SU-DHL-6 (cell line): ENCODE measurements around the gene CCDC30.

Source experiments
- H2AFZ ChIP-seq: fragments of 200-600 bp; sonication (generic); 2 replicates; pipeline ENCODE4 v1.6.1; 2014; ENCODE audit warnings: low read depth, mild to moderate bottlenecking, moderate library complexity, mixed read lengths, antibody characterized with exemption, low read length; ENCODE audit not compliant: severe bottlenecking
- H3F3A ChIP-seq: fragments of 200-600 bp; shearing (Covaris generic); 2 replicates; pipeline ENCODE4 v1.6.0; 2016; ENCODE audit warnings: antibody characterized with exemption, mild to moderate bottlenecking; ENCODE audit not compliant: insufficient read depth
- H3K27ac ChIP-seq: fragments of 200-600 bp; sonication (generic); 2 replicates; pipeline ENCODE4 v1.5.1; 2016; ENCODE audit warnings: low read depth, mild to moderate bottlenecking, low read length, moderate library complexity, mixed read lengths
- H3K27me3 ChIP-seq: fragments of 200-600 bp; sonication (generic), shearing (Covaris generic); 2 replicates; pipeline ENCODE4 v1.6.0; 2014; ENCODE audit warnings: mild to moderate bottlenecking, low read length
- H3K36me3 ChIP-seq: fragments of 200-600 bp; sonication (generic); 2 replicates; pipeline ENCODE4 v1.6.1; 2014; ENCODE audit warnings: mild to moderate bottlenecking, low read length, mixed read lengths
- H3K4me2 ChIP-seq: fragments of 300-600, 200-600 bp; shearing (Covaris generic), sonication (generic); 2 replicates; pipeline ENCODE4 v1.6.0; 2014; ENCODE audit warnings: low read length, low read depth, mild to moderate bottlenecking; ENCODE audit not compliant: poor library complexity, severe bottlenecking
- H3K4me3 ChIP-seq: fragments of 200-600 bp; sonication (generic); 2 replicates; pipeline ENCODE4 v1.5.1; 2014; ENCODE audit warnings: antibody characterized with exemption, low read length, mild to moderate bottlenecking, mixed read lengths; ENCODE audit not compliant: insufficient read depth, poor library complexity, severe bottlenecking
- H3K79me2 ChIP-seq: fragments of 200-600 bp; sonication (generic); 2 replicates; pipeline ENCODE4 v1.6.1; 2014; ENCODE audit warnings: mild to moderate bottlenecking, low read length, moderate library complexity; ENCODE audit not compliant: insufficient read depth
- H3K9ac ChIP-seq: fragments of 200-600 bp; sonication (generic); 2 replicates; pipeline ENCODE4 v1.7.0; 2014; ENCODE audit warnings: mild to moderate bottlenecking, low read length
- H3K9me2 ChIP-seq: fragments of 200-600 bp; sonication (generic); replicated peaks from 2 replicates; pipeline ENCODE4 v1.6.1; 2014; ENCODE audit warnings: low read length; ENCODE audit not compliant: insufficient read depth
- H3K9me3 ChIP-seq: fragments of 200-600 bp; sonication (generic); 2 replicates; pipeline ENCODE4 v1.6.1; 2014; ENCODE audit warnings: low read length, mixed read lengths; ENCODE audit not compliant: insufficient read depth
- H4K20me1 ChIP-seq: fragments of 200-600 bp; sonication (generic); 2 replicates; pipeline ENCODE4 v1.6.1; 2014; ENCODE audit warnings: low read depth, mild to moderate bottlenecking, antibody characterized with exemption, low read length, moderate library complexity, mixed read lengths
- CTCF ChIP-seq: fragments of 200-600 bp; sonication (generic); IDR thresholded peaks from one replicate; pipeline ENCODE4 v1.5.1; 2017; ENCODE audit warnings: antibody characterized with exemption, mild to moderate bottlenecking, low read length, moderate library complexity; ENCODE audit not compliant: insufficient read depth, poor library complexity, severe bottlenecking
- EZH2phosphoT487 ChIP-seq: fragments of 200-600 bp; sonication (generic), shearing (Covaris generic); conservative IDR thresholded peaks from 2 replicates; pipeline ENCODE4 v1.6.1; 2018; ENCODE audit warnings: mild to moderate bottlenecking, antibody characterized with exemption, low read length, moderate library complexity, mixed read lengths

CCDC30 gene

GRCh38 chr1:42669936-42670335, 206.8 kb downstream of the CCDC30 start:
- Histone ChIP-seq H3F3A (no peaks in the 10 kb centered on the region), H3K9ac (no peak overlapping the region), H4K20me1 (no peaks in the 10 kb centered on the region)

GRCh38 chr1:42670425-42670824, 207.3 kb downstream of the CCDC30 start:
- H3K27me3 ChIP-seq = no peaks in the 10 kb centered on the region
- no peaks in the 10 kb centered on the region for H3K79me2 ChIP-seq
- no peaks in the 10 kb centered on the region for H3K9me3 ChIP-seq
- H3K4me3 ChIP-seq = no peak overlapping the region
- no peaks in the 10 kb centered on the region for H3F3A ChIP-seq
- no peak overlapping the region for H3K27ac ChIP-seq
- H2AFZ ChIP-seq = no peak overlapping the region
- H3K9ac ChIP-seq = no peak overlapping the region
- H3K9me2 ChIP-seq = no peaks in the 10 kb centered on the region
- TF ChIP-seq CTCF = no peak
- TF ChIP-seq EZH2phosphoT487 = no peak
- H4K20me1 ChIP-seq = no peaks in the 10 kb centered on the region
- no peak overlapping the region for H3K4me2 ChIP-seq
- peaks cover 39% of the 10 kb centered on the region for H3K36me3 ChIP-seq

More at GRCh38 chr1:42669936-42670335, 206.8 kb downstream of the CCDC30 start:
- Histone ChIP-seq H3K27me3 (no peaks in the 10 kb centered on the region), H3K27ac (no peak overlapping the region), H3K4me2 (no peak overlapping the region), H3K9me3 (no peaks in the 10 kb centered on the region), H3K36me3 (peaks cover 38% of the 10 kb centered on the region), H3K79me2 (no peaks in the 10 kb centered on the region), H3K9me2 (no peaks in the 10 kb centered on the region), H2AFZ (no peak overlapping the region), H3K4me3 (no peak overlapping the region)
- TF ChIP-seq EZH2phosphoT487 (no peak), CTCF (no peak)

- Histone ChIP-seq H3K9me2 (no peaks in the 10 kb centered on the region), H3K79me2 (no peaks in the 10 kb centered on the region), H3F3A (peaks cover 5% of the 10 kb centered on the region; the same call in 1 of the 2 replicates), H3K9ac (no peak overlapping the region), H3K4me2 (no peak overlapping the region), H4K20me1 (no peaks in the 10 kb centered on the region), H3K27me3 (no peaks in the 10 kb centered on the region), H3K4me3 (no peak overlapping the region), H2AFZ (no peak overlapping the region), H3K9me3 (no peaks in the 10 kb centered on the region), H3K36me3 (peaks cover 13% of the 10 kb centered on the region; the same call in 1 of the 2 replicates), H3K27ac (no peak overlapping the region)
- TF ChIP-seq CTCF = no peak
- no peak for TF ChIP-seq EZH2phosphoT487
Observed at GRCh38 chr1:42674214-42674613, 211.1 kb downstream of the CCDC30 start.
